ENCODE data around the gene RIN3.
"Not testable (repeated sequence)": the region's sequence is repeated elsewhere in the genome, so short reads cannot be mapped to it uniquely, and the experiment has no call there.

RIN3 gene

DNA sequence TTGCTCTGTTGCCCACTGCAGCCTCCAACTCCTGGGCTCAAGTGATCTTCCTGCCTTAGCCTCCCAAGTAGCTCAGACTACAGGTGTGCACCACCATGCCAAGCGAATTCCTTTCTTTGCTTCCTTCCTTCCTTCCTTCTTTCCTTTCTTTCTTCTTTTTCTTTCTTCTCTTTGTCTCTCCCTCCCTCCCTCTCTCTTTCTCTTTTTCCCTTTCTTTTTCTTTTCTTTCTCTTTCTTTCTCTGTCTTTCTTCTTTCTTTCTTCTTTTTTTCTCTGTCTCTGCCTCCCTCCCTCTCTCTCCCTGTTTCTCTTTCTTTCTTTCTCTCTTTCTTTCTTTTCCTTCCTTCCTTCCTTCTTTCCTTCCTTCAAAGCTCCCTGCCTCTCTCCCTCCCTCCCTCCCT is 182.0 kb downstream of the RIN3 start:
- DNase-seq, result no peak

DNA sequence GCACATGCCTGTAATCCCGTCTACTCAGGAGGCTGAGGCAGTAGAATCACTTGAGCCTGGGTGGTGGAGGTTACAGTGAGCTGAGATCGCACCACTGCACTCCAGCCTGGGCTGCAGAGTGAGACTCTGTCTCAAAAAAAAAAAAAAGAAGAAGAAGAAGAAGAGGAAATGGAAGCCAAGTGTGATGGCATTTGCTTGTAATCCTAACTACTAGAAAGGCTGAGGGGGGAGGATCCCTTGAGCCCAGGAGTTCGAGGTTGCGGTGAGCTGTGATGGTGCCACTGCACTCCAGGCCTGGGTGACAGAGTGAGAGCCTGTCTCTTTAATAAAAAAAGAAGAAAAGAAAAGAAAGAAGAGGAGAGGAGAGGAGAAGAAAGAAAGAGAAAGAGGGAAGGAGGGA is 182.8 kb downstream of the RIN3 start:
- no peak for DNase-seq

DNA sequence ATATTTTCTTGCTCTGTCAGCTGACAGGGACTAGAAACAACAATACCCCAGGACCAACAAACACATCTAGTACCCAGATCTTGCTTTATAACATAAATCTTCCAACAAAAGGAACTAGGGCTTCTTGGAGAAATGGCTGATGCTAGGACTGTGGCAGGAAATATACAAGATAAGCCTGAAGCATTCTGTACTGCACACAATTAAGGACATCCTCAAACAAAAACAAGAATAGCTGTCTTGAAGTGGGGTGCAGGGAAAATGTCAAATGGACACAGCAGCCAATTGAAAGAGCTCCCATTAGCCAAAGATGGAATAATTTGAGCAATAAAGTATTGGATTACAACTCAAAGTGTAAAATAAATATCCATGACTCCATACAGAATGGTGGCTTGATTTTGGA is 184.8 kb downstream of the RIN3 start:
- DNase-seq, result no peak

DNA sequence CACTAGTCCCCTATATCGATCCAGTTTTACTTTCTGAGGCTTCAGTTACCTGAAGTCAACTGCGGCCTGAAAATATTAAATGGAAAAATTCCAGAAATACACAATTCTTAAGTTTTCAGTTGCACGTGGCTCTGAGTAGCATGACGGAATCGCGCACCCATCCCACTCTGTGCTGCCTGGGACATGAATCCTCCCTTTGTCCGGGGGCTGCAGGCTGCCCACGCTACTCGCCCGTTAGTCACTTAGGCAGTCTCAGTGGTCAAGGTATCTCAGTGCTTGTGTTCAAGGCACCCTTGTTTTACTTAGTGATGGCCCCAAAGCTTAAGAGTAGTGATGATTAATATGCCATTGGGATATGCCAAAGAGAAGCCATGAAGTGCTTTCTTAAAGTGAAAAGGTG is 188.2 kb downstream of the RIN3 start:
- DNase-seq, result no peak

DNA sequence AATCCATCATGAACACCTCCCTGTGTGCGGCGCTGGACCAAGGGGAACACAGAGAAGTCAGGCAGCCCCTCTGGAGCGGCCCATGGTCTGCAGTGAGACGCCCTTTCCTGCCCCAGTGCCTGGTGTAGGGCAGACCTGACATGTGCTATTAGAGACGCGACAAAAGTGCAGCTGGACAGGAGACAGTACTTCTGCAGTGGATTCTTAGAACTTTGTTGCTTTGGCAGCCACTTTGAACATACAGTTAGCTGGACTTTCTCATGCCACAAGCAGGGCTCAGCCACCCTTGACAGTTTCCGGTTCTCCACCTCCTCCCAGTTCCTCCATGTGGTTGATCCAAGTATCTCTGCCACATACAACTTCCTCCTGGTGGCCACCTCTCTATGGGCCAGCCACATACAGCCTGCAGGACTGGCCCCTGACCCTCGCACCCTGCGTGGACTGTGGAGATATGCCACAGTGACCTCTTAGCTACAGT is 188.9 kb downstream of the RIN3 start:
- DNase-seq, result no peak

DNA sequence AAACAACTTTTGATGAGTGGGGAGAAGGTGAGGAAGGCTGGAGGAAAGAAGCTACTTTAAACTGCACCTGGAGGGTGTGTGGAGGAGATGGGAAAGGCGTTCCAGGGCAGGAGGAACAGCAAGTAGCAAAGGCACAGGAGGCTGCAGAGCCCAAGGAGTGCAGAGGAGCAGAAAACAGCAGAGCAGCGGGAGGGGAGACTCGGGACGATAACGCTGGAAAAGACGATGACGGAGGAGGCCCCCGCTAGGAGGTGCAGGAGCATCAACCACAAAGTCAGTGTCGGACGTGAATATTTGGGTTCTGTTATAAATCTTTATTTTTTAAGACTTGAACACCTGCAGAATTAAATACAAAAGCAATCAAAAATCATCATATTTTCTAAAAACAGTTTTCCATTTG is 189.9 kb downstream of the RIN3 start:
- DNase-seq, result no peak

DNA sequence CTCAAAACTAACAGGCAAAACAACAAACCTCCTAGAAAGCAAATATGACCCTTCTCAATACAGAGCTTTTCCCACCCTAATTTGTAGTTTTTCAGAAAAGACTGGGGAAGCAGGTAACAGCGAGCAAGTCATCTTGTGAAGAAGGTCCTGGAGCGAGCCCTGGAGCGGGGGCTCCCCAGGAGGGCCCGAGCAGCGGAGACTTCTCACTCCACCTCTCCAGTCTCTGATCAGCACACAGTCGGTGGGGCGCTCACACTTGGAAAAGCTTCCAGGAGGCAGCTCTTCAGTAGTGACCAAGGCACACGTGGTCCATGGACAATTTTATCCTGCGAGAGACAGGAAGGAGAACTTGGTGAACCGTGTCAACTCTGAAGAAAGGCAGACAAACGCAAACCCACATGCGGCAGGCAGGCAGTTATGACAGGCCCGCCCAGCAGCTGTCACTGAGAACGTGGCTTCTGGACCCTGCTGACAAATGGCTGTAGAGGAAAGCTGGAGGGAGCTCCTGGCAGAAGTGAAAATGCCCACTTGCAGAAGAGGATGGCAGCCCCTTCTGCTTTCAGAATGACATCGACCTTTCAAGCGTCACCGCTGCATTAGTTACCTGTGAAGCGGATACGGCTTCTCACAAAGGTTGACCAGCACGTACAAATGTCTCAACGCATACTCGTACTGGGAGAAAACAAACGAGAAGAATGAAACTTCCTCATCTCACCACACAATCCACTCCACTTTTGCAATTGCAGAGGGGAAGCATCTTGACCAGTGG is 190.6 kb downstream of the RIN3 start:
- DNase-seq, result no peak

DNA sequence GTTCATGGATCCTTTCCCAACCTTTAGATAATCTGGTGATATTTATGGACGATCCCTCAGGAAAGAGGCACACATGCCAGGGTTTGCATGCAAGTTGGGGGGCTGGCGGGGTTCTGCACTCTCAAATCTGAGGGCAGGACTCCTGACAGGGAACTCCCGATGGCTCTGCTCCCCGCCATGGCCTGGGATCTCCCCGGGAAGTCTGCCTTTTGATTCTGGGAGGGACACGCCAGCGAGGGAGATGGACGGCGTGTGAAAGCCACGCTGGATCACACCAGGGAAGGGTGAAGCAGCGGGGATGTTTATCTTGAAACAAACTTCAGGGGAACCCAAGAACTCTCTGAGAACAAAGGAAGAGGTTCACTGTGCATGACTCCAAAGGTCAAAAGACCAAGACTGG is 191.2 kb downstream of the RIN3 start:
- no peak for DNase-seq

DNA sequence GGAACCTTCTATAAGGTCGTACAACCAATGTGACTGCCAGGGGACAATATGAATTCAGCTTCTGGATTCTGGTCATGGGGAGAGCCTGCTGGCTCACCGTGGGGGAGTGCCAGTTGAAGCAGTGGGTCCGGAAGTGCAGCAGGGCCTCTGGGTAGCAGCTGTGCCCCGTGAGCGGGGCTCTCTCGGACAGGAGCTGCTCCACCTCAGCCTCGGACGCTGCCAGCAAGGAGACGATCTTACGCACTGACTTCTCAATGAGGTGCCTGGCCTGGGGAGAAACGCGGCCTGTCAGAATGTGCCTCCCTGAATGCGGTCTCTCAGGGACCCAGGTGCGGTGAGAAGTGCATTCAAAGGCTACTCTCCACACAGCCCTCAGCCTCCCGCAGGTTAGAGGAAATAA is 192.8 kb downstream of the RIN3 start:
- no peak for DNase-seq

DNA sequence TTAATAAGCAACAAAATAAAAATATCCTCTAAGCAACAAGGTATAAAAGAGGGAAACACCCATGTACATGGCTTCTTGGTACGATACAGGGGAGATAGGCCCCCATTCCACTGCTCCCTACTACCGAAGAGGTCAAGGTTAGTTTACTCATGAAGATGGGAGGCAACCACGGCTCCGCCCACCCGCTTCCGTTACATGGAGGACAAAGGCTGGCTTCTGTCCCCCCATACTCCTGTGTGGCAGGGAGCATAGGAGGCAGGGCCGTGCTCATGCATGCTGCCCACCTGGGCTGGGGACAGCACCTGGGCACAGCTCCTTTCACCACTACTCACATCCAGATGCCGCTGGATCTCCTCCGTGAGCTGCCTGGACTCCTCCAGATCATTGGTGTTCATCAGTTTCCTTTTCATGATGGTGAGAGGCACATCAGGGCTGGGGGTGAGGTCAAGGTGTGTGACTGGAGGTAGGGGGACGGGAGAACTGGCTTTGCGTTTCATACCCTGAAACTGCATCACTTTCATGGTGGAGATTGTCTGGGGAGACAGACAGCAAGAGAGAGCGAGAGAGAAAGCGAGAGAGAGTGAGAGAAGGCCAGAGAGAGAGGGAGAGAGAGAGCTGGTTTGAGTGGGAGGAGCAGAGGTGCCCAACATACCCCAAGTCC is 195.9 kb downstream of the RIN3 start:
- DNase-seq, result no peak

DNA sequence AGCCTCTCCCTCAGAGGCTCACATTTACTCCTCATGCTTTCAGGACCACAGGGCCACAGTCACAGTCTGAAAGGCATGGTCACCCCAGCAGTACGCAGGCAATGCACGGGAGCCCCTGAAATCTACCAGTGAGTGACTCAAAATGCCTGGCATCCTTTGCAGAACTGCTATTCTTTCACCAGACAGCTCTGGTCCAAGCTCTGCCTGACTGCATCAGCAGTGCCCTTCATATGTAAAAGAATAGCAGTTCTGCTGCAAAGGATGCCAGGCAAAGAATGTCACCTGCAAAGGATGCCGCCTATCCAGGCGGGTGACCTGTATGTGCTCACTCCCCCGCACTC is 196.4 kb downstream of the RIN3 start:
- no peak for DNase-seq

DNA sequence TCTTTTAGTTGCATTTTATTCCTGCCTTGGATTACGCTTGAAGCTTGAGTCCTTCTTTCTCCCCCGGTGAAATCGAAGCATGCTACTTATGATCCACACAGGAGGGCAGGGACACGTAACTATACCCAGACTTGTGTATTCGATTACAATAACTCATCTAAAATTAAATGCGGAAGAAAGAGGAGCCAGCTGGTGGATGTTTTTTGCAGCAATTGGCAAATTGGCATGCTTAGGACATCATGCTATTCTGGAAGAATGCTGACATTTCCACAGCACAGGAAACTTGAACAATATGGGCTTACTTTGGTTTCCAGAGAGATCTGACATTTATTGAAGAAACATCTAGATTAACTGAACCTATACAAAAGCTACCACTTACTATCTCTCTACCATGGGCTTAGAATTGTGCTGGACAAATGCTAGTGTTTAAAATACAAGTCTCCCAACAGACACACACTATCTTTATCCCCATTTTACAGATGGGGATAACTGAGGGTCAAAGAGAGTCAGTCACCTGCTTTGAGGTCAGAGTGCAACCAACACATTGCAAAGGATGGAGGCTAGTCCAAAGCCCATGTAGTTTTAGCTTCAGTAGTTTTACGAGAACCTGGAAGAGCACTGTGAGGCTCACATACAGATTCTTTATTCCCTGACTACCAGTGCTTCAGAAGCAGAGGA is 198.5 kb downstream of the RIN3 start:
- DNase-seq, result no peak

DNA sequence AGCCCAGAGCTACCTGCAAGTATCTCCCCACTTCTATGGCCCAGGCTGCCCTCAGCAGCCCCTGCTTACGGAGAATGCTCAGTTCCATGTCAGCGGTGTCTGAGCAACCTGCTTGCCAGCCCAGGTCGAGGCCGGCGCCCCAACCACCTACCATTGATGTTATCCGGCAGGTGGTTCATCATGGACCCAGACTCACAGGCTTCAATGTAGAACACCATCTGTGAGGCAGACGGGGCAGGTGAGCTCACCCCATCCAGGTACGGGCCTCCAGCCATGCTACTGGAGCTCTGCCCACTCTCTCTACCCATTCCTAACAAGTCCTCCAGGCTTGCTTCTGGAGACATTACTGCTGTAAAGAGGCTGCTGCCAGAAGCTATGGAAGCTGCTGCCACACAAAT is 199.1 kb downstream of the RIN3 start:
- no peak for DNase-seq

DNA sequence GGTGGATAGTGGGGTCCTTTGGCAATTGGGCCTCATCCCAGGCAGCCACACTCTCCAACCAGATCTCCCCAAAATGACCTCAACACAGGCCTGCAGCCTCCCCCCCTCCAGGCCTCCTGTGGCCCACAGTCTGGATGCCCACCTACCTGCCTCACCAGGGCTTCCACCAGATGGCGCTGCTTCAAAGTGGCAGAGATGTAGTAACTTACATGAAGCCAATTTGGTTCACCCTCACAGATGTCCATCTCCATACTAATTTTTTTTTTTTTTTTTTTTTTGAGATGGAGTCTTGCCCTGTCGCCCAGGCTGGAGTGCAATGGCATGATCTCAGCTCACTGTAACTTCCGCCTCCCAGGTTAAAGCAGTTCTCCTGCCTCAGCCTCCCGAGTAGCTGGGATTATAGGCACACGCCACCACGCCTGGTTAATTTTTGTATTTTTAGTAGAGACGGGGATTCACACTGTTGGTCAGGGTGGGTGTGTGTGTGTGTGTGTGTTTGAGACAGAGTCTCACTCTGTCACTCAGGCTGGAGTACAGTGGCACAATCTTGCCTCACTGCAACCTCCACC is 201.2 kb downstream of the RIN3 start:
- DNase-seq, result not testable (repeated sequence)

DNA sequence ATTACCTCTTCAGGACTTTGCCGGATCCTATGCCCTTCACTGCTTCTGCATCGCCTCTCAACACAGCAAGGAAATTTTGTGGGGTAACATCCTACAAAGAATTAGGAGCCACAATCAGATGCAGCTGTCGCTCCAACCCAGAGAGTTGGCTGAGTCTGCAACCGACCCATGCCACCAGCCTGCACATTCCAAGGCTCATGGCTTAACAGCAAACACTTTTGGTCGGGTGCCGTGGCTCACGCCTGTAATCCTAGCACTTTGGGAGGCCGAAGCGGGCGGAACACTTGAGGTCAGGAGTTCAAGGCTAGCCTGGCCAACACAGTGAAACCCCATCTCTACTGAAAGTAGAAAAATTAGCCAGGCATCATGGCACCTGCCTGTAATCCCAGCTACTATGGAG is 202.6 kb downstream of the RIN3 start:
- DNase-seq, result no peak

DNA sequence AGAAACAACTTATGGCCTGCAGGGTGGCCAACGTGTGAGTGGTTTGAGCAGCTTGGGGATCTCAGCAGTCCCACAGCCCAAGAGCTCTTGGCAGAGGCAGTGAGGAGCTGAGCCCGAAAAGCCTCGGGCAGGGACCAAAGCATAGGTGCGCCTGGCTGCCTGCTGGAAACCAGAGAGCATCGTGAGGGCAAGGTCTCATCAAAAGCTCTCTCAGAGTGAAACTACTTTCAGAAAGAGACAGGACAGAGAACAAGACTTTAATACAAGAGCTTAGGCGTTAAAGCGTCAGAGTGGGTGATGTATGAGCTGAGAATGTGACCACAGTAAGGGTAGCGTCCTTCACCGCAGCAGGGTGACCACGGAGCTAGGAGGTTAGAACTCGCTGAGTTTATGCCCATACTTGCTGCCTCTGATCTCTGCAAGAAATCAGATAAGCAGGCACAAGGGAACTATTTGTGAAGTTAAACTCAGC is 204.0 kb downstream of the RIN3 start:
- DNase-seq, result no peak

DNA sequence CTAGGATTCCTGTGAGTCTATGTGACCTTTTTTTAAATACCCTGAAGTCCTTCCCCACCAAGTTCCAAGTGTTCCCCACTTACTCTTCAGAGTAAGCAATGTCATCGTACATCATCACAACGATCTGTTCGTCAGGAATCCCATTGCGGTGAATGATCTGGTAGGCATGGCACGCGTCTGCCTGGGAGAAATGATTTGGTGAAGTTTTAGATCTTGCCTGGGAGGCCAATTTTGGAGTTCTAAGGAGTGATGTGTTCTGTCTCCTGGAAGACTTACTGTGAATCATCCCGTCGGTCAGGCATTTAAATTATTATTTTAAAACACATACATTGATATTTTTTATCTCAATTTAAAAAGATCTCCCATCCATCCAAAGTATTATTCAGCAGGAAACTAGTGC is 205.1 kb downstream of the RIN3 start:
- no peak for DNase-seq

DNA sequence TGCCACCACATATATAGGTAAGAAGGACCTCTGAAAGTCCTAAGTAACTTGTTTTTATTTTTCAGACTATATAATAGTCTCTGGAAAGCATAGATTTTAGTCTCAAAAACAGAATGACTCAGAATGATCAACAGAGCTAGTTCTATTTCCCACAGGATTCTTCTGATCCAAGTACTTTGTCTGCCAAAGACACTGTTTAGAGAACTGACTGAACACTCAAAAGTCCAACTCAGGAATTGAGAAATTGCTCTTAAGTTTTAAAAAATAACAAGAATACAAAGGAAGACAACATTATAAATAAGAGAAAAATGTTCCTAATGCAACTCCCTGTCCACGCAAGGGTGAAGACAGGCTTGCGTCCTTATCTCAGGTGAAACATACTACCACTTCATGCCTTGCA is 205.8 kb downstream of the RIN3 start:
- DNase-seq, result no peak

DNA sequence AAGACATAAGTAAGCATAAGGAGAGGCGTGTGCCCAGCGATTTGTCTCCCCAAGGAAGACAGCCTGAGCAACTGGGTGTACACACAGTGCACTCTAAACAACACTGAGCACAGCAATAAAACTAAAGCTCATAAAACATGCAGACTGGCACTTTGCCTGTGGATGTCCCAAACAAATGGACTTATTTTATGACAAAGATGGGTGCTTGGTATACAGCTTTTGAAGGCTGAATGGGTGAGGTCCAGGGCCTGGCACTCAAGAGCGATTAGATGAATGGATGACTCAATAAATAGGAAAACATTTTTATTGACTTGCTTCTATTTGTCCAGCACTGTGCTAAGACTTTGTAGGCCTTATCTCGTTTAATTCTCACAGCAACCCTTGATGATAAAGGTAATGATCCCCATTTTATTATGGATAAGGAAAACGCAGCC is 206.3 kb downstream of the RIN3 start:
- no peak for DNase-seq

DNA sequence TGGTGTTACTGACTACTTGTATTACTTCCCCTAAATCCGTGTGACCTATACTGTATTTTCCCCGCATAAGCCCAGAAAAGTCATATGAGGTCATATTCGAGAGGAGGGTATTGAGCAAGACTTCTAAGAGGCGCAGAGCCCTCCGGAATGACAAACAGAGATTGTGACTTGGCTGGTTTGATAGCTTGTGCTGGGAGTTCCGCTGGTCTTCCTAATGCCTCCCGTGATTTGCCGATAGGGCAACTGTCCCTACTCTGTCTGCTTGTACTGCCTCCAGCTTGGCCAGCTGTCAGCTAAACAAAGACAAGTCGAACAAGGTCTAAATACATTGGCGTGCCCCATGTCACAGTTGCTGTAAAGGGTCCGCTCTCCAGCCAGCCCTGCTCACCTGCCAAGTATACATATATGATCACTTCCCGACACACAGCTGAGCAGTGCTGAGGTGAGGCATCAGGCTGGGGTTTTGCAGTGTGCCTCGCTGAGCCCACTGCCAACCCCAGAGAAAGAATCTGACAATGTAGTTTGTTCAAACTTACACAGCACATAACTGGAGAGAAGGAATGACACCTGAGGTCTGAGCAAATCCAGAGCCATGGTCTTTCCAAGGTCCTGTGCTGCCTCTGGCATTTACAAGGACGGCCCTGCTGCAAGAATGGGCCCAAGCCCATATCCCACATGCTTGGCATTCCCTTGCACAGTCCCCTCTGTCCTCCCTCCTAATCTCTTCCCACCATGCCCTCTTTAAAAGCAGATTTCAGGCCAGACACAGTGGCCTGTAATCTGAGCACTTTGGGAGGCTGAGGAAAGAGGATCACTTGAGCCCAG is 211.1 kb downstream of the RIN3 start:
- no peak for DNase-seq

DNA sequence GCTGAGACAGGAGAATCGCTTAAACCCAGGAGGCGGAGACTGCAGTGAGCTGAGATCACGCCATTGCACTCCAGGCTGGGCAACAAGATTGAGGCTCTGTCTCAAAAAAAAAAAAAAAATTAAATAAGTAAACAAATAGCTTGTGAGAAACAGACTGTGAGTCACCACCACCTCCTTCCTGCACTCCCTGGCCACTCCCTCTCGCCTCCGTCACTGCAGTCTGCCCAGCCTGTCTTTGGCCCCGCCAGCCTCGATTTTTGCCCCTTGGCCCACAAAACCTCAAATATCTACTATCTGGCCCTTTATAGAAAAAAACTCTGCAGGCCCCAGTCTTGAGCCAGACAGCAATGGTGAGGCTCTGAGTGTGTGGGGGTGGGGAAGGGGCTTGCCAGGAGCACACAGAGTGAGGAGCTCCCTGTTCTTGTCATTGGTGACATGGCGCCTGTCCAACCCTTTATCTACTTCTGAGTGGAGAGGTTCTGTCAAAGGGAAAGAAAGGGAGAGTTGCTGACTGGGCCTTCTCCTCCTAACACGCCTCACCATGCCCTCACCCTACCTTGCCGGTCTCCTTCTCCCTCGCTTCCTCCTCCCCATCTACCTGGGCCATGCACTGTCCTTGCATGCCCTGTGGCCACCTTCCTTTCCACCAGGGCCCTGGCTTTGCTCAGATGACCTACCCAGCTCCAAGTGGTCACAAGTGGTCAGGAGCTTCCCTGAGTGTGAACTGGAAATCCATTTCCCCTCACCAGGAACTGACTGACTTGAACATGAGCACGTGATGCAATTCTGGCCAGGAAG is 212.8 kb downstream of the RIN3 start:
- no peak for DNase-seq

DNA sequence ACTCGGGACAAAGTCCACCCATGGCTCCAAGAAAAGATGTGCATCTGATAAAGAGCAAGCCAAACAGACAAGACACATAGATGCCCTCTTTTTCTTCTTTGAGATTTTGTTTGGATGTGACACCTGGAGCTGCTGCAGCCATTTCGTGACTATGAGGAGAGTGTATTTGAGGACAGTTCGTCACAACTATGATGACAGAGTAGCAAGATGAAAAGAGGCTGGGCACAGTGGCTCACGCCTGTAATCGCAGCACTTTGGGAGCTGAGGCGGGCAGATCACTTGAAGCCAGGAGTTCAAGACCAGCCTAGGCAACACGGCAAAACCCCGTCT is 213.3 kb downstream of the RIN3 start:
- DNase-seq, result no peak
